CD4-positive, alpha-beta T cell treated with Interleukin-15 for 4 hours (primary cell): ENCODE data around the gene PRKN.

Experiments
- DNase-seq: peaks from one replicate; pipeline ENCODE4 v3.0.0-alpha.2; 2020; ENCODE audit warnings: low spot score

PRKN gene

DNA sequence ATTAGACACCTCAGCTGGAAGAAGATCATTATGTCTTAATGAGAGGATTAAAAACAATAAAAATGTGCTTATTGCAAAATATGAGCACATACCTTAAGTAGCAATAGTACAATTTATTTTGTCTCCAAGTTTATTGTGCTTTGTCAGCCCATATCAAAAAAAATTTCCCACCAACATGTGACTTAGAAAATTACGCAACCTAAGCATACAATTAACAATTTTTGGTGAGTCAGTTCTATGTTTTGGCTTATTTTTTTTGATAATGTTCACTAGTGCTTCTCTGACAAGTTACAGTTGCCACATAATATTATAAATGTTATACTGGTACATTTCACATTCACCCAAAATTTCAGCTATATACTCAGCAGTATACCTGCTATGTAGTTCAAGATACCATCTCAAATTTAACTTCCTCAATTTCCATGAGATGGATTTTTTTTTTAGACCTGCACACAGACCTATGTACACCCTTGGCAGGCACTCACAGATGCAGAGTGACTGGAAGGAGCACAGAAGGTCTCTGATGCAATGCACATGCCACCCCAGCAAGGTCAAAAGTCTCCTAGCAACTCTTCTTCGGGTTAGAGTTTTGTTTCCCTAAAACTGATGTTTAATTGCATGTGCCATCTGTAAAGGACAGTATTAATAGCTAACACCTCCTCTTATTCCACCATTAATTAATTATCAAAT is 112.4 kb downstream of the PRKN start:
- DNase-seq, result no peak

DNA sequence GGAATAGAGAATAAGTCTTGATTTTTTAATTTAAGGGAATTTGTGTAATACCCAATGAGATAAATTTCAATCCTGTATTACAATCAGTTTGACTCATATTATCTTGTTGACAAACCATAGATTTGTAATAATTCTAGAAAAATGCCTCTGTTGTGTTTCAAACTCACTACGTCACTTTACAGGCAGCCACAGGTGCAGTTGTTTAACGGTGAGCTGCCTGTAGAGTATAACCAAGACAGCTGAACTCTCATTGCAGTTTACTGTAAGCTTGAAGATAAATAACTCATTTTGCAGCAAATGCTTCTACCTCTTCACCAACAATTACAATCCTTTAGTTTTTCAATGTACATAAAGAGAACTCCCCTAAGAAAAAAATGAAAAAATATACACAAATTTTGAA is 114.3 kb downstream of the PRKN start:
- no peak for DNase-seq

DNA sequence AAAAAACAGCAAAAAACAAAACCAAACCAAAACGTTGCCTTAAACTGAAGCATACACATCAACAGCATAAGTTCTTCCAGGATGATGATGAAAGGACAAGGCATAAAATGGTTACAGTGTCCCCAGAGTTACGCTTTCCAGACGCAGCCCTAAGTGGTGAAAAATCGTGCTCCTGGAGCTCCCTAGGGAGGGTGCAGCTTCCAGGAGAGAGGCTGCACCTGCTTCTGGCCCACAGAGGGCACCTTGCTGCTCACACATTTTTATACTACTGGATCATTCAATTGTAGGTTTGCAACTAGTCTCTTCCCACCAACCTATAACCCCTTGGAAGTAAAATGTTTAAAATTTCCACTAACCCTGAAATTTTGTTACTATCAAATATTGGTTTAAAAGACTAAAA is 115.0 kb downstream of the PRKN start:
- no peak for DNase-seq

DNA sequence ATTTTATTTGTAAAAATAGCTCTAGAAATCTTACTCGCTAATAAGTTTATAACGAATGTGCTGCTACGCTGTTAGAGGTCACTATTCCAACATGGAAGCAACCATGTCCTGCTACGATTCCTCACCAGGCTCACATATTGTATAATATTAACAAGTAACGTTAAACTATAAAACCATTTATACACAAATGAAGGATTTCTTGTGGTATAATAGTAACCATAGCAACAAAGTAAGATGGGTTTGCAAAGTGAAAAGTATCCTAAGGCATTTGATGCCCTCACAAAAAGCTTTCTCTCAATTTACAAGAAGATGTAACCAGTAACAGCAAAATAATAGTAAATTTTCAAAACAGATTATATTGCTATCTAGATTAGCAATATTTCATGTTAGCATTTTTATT is 117.2 kb downstream of the PRKN start:
- DNase-seq, result no peak

DNA sequence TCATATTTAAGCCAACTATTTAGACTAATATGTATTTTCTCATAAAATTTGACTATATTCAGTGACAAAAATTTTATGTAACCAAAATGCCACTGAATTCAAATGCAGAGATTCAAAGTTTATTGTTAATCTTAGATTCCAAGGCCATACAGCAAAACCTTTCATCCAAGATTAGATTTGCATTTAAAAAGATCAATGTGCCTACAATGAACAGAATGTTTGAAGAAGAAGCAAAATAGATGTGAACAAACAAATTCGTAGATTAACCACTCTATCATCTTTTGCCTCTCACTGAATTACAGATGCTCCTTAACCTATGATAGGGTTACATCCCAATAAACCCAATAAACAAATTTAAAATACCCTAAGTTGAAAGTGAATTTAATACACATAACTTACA is 121.7 kb downstream of the PRKN start:
- DNase-seq, result no peak

DNA sequence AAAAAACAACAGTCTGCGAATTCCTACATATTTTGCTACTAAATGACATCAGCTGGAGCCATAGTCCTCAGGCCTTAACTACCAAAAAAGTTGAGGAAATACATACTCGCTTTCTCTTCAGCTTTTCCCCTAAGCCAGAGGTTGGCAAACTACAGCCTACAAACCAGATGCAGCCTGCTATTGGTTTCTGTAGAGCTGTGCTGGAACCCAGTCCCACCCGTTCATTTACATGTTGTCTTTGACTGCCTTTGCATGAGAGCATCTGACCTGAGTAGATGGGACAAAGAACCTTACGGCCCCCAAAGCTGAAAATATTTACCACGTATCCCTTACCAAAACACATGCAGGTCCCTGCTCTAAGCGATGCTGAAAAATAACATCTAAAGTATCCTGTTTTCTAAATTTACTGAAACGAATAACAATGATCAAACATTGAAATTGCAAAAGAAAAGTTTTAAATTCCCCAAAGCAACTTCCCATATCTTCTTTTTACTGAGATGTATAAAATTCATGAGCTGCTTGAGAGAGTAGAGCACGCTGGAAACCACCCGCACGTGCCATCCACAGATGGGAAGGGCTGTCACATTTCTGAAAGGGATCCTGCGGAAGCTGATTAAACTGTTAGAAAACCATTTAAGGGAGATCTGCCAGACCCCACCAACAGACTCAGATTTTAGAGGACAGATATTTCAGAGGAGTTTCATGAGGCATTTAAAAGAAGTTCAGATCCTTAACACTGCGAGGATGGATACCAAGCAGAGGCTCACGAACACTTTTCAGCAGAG is 124.1 kb downstream of the PRKN start:
- DNase-seq, result no peak

DNA sequence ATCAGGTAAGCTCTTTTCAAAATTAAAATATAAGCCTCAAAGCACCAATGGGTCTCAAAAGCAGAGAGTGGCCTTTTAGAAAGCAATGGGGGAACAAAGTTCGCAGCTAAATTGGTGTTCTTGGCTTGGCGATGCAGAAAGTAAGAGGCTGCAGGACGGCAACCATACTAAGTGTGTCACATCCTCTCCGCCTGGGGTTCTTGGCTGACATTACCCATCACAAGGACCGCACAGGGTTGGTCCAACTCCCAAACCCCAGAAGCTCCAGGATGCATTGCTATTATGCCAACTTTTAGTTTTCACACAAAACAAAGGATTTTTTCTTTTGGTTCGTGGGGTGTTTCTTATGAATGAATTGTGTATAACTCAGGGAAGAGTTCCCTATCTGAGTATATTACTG is 124.8 kb downstream of the PRKN start:
- no peak for DNase-seq

DNA sequence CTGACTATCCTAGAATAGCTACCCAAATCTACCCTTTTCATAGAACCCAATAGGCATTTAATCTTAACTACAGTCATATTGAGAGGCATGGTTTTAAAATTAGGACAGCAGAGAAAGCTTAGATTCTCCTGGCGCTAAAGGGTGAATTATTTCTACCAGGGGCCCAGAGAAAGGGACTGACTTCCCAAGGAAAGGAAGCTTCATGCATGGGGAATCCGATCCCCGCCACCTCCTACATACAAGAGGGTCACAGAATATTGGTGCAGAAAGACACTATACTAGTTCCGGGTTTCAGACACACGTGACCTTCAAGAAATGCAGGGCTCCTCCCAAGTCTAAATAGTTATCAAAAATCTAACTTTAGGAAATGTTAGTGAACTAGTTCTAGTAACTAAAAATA is 130.9 kb downstream of the PRKN start:
- DNase-seq, result no peak

DNA sequence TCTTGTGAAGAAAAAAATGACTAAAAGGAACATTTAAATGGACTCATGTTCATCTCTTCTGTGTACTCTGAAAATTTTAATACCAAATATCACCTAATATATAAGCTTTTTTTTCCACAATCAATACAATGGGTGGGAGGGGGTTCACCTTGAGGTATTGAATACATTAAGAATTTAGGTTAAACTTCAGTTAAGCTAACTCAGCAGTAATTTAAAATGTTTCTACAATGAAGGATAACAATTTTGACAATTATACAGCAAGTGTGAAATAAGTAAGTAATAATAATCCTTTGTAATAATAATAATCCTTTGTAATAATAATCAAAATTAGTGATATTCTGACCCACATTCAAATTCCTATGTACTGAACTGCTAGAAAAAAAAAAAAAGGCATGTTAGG is 136.0 kb downstream of the PRKN start:
- DNase-seq, result no peak

DNA sequence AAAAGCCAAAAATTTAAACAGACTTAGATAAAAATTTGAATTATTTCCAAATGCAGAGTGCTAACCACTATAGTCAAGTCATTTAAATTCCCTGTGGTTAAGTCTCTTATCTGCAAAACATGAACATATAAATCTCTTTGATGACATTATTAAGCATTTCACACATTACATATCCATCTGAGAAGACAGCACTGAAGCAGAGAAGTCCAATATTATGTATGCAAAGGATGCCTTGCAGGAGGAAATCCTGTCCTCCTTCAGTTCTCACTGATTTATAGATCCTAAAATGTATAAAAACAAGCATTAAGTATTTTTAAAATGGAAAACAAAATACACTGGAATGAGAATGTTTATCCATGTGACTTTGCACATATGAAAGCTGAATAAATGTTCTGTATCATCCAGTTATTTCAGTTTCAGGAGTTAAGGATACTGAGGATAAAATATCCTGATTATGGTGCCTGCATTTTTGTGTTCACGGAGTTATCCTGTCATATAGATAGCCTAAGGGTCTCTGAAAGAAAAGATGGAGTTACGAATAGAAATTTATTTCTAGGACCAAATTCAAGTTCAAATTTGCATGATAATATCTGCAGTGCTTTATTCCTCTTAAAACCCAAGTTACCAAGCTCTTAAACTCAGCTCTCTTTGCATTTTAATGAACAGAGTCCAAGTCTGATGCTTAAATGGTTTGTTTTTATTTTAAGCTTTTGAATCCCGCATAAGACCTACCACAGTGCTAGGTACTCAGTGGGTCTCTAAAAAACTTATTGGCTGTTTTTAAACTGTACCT is 145.4 kb downstream of the PRKN start:
- DNase-seq, result no peak

DNA sequence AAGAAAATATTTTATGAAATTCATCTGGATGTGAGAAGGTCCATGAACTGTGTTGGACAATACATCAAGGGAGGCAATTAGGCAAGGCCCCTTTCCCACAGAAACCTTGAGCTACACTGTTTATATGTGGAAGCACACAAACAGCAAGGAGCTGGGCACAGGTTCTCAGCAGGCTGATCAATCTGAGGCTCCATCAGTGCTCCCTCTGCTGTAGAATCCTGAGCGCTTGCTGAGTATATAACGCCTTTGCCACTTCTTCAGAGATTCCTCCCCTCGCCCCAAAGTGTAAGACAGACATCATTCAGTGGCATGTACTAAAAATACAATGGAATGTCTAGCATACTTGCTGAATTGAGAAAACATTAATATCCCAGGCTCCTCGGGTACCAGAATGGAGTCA is 146.9 kb downstream of the PRKN start:
- no peak for DNase-seq

DNA sequence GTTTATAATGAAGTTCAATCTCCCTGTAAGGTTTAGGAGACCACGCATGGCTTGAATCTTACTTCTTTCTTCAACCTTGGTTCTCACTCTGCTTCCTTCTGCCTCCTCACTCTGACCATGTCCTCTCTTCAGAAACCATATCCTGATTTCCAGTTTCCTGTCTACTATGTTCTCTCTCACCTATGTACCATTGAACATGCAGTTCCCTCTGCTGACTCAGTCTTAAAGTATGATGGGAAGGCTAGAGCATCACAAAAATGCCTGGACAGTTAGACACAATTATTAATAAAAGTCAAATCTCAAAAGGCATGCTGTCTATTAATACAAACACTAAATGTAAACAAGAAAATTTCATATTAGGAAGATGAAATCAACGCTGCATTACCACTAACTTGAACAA is 151.6 kb downstream of the PRKN start:
- no peak for DNase-seq

DNA sequence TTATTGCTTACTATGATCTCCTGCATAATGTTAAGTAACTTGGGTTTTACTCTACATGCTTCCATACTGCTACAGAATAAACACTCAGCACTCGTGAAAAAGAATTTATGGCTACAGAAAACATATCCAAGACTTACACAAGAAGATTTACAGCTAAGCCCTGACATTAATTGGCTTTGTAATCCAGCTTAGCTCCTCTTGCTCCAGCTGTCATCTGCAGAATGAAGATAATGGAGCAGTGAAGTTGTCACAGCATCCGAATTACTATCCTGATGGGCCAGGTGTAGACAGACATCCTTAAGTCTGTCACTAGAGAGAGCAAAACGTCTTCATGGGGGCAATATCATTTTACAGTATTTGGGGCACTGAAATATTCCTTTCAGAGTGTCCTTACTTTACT is 155.3 kb downstream of the PRKN start:
- DNase-seq, result no peak

DNA sequence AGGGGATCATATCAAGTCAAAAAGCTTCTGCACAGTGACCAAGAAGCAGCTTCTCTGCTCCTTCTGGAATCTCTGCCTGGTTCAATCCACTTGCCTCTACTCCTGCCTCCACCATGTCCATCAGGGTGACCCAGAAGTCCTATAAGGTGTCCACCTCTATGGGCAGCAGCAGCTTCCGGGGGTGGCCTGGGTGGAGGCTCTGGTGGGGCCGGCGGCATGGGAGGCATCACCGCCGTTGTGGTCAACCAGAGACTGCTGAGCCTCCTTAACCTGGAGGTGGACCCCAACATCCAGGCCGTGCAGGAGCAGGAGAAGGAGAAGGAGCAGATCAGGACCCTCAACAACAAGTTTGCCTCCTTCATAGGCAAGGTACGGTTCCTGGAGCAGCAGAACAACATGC is 159.3 kb downstream of the PRKN start:
- DNase-seq, result no peak

DNA sequence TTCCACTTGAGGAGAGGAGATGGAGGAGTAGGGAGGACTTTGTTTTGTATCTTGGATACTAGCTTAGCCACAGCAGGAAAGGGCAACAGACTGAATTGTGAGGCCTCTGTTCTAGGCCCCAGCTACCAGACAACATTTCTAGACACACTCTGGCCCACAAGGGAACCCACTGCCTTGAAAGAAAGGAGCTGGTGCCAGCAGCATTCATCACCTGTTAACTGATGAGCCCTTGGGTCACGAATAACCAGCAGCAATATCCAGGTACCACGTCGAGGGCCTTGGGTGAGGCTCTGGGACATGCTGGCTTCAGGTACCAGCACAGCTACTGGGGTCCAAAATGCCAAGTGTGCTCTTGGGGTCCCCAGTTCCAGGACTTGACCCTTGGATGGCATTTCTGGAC is 165.5 kb downstream of the PRKN start:
- no peak for DNase-seq

DNA sequence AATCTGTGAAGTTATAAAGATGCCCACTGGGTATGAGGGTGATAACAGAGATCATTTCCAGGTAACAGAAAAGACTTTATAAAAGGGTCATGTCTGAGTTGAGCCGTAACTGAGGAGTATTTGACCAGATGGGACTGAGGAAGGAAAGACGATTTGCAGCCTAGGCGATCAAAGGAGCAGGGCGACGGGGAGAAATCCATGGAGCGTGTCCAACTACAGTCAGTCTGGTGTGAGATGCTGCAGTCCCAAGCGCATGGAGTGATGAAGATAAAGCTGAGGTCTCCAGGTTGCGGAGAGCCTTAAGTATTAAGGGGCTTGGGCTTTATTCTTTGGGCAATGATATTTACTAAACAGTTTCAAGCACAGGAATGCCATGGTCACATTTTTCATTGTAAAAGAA is 166.7 kb downstream of the PRKN start:
- DNase-seq, result no peak

DNA sequence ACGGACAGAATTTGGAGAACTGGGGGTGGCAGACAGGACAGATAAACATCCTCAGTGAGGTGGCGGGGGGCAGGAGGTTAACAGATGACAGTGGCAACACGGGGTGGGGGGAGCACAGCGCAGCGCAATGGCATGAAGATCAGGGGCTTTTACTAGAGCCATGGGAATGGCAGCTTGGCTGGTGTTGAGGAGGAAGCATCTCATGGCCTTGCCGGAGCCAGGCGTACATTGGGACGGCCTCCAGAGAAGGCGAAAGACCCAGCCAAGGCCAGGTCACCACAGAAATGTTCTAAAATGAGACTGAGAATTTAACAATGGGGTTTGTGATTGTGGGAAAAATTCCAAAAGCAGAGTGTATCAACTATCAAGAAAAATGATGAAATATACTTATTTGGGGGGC is 173.0 kb downstream of the PRKN start:
- no peak for DNase-seq

DNA sequence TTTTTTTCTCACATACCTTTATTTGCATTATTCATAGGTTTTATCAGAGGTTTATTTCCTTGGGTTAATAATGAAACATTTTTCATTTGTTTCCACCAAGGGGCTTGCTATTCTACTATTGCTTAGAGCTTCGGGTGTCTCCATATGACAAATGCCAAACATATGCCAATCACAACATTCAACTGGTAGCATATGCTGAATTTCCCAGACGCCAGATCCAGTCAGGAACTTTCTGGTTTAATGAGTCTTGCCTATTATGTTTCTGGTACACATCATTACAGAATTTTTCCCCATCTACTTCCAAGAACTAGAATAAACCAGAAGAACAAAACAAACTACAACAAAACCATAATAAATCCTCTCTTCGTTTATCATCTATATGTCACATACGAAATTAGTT is 180.7 kb downstream of the PRKN start:
- DNase-seq, result no peak

DNA sequence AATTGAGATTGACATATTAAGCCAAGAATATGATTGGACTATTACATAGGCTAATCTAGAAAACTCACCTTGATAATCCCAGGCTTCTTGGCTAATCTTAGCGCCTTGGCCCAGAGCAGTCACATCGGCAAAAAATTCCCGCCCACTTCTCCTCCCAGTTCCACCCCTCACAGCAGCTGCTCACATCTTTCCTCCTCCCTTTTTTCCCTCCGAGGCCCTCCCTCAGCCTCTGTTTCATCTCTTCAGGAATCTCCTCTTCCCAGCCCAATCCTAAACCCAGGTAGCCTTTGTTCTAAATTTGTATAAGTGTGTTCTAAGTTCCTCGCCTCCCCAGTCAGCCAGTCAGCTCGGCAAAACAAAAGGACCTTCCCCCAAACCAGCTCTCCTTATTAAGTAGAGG is 184.3 kb downstream of the PRKN start:
- DNase-seq, result no peak

DNA sequence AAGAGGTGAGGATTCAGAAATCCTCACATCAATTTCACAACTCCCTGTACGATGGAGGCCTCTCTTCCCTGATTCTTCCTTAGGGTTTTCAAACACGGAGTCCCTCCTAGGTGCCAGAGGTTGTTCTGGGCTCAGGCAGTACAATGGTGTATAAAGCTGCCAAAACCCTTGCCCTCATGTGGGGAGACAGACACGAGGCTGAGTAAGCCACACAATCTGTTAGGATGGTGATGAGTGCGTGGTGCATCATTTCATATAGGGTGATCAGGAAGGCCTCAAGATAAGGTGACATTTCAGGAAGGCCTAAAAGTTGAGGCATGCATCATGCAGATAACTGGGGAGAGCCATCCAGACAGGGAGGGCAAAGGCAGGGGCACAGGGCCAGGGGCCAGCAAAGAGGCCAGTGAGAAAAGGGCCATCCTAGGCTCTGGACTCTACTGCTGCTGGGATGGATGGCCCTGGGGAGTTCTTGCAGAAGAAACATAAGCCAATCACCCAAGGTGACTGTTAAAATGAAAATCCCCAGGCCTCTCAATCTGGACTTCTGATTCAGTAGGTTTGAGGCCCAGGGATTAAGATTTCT is 186.5 kb downstream of the PRKN start:
- DNase-seq, result no peak

DNA sequence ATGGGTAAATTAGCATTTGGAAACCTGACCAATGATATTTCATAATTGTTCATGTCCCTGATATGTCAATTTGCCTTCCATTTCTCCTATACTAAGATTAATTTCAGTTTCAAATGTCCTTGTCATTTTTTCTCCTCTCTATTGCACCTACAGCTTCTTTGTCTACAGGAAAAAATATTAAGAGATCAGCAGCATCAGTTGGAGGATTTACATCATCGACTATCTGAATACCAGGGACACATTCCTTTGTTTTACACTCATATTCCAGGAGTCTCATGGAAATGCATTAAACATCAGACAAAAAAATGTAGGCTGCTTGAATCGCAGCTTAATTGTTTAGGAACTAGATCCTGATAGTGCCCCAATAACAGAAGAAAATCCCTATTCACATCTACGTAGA is 188.2 kb downstream of the PRKN start:
- DNase-seq, result no peak

DNA sequence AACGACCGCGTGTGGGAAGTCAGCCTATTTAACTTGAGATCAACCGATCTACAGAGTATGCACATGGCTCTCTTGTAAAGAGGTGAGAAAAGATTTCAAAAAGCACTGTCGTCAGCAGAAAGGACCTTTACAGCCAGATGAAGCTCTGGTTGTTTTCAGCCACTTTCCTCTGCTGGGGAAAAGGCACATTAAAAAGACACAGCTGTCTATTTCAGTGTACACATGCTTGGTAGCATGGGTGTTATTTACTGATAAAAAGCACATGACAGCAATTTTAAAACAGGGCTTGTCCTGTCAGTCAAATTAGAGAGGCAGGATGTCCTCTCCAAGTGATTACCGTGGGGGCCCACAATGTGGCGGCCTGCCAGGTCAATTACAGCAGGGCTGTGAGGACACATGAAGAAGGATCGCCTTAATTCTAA is 188.9 kb downstream of the PRKN start:
- DNase-seq, result no peak

DNA sequence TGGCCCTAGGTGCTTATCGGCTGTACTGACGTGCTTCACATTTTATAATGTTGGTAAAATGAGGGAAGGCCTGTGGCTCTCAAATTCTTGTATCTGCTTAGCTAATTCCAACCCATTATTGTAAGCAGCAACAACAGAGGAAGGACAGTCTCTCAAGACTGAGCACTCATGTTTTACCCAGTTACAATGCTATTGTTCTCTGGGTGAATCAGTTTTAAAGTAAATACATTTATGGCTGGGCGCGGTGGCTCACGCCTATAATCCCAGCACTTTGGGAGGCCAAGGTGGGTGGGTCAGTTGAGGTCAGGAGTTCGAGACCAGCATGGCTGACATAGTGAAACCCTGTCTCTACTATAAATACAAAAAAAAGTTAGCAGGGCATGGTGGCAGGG is 194.6 kb downstream of the PRKN start:
- DNase-seq, result no peak
